GM12872 (cell line): ENCODE data around the gene DCHS1.

Source experiments
- CTCF ChIP-seq: IDR thresholded peaks from 3 replicates; pipeline ENCODE4 v1.5.1; 2011; ENCODE audit warnings: low read depth, mild to moderate bottlenecking, low read length, moderate library complexity; ENCODE audit not compliant: insufficient read depth

Gene DCHS1

DNA sequence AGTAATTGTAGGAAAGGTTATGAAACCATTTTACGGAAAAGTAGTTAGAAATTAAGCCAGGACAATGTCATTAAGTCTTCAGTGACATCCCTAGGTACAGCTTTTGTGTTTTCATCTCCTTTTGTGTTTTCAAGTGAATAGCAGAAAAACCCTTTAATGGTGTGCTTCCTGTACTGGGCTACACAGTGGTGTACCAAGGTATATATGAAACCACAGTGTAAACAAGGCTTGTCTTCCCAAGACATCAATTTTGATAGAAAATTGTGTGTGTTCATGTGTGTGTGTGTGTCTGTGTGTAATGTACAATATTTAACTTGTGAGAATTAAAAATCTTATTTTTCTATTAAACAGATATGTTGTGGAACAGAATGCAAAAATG lies 18.6 kb upstream of the DCHS1 start:
- TF ChIP-seq CTCF, result no peak

DNA sequence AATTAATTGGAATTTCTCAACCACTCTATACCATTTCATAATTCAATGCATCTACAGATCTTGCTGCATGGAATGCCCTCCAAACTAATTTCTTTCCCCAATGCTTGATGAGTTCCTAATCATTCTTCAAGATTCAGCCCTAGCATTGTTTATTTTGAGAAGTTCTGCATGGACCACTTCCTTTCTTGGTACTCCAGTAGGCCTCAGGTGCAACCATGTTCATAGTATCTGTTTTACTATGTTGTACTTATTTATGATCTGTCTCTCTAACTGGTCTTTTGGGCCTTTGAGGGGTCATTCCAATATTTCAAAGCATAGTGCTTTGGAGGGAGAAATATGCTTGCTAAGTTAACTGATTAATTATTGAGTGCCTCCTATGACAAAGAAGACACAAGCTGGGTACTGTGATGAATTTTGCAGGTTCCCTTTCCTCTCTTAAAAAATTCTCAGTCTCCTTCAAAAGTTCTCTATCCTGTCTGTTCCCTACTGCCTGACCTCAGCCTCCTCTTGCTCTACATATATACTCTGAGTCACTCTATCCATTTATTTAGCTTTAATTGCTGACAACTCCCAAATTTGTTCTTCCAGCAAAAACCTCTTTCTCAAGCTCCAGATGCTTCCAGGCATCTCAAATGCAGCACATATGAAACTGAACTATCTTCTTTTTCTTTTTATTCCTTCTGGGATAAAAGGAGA lies 18.1 kb upstream of the DCHS1 start:
- no peak for TF ChIP-seq CTCF

DNA sequence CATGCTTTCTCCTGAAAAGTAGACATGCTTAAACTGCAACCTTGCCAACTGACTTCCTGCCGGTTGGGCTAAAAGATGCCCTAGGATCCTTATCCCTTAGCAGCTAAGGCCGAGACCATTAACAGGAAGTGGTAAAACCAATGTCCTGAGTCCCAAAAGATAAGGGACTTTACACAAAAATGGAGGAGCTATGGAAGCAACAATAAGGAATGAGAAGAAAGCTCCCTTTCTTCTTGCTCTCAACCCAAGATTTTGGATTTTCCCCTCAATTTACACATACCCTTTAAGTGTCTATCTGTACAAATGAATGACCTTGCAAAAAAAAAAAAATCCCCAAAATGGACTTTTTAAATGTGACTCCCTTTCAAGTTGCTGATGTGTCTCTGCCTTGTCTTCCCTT lies 16.4 kb upstream of the DCHS1 start:
- TF ChIP-seq CTCF, result no peak

DNA sequence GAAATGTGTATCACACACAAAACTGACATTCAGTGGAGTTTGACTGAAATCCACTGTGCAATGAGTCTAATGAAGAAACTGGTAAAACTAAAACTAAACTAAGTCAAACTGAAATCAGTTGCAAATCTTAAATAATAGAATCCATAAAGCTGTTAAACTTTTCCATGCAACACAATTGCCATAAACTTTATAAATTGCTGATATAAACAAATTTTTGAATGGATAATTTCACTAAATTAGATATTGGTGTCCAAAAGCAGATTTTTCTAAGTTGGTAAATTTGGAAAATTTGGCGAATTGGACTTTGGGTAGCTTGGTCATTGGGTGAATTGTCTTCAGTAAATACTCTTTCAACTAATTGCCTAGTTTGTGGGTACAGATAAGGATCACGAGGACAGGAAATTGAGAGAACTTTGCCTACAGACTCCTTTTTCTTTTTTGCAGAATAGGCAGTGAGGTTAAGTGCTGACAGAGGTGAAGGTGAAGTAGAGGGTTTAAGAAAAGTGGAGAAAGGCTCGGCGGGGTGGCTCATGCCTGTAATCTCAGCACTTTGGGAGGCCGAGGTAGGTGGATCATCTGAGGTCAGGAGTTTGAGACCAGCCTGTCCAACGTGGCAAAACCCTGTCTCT lies 14.7 kb upstream of the DCHS1 start:
- TF ChIP-seq CTCF, result no peak

GRCh38 chr11:6667733-6668374 lies 12.2 kb upstream of the DCHS1 start:
- TF ChIP-seq CTCF, result peak; percentile 60

DNA sequence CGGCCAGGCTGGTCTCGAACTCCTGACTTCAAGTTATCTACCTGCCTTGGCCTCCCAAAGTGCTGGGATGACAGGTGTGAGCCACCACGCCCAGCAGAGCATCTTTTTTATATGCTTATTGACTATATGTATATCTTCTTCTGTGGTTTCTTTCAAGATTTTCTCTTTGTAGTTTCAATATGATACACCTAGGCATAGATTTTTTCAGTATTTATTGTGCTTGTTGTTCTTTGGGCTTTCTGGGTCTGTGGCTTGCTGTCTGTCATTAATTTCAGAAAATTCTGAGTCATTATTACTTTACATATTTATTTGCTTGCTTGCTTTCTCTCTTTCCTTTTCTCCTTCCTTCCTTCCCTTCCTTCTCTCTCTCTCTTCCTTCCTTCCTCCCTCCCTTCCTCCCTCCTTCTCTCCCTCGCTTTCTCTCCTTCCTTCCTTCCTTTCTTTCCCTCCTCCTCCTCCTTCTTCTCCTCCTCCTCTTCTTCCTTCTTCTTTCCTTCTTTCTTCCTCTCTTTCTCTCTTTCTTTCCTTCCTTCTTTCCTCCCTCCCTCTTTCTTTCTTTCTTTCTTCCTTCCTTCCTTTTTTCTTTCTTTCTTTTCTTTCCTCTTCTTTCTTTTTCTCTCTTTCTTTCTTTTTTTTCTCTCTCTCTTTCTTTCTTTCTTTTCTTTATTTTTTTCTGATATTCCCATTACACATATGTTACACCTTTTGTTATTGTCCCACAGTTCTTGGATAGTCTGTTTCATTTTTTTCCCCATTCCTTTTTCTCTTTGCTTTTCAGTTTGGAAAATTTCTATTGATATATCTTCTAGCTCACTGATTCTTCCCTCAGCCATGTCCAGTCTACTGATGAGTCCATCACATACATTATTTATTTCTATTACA lies 10.9 kb upstream of the DCHS1 start:
- TF ChIP-seq CTCF, result no peak

- no peak for TF ChIP-seq CTCF
Observed at GRCh38 chr11:6664551-6664950, 8.9 kb upstream of the DCHS1 start.
